ENCODE results near the gene ZNF367.

- TF ChIP-seq REST (IDR thresholded peaks at IDR 0.05; ENCODE audit: insufficient read depth in 1 of 2, low read depth in 2 of 2, low read length in 2 of 2) = no peak
- no peak for TF ChIP-seq POLR2AphosphoS5 (IDR thresholded peaks at IDR 0.05; ENCODE audit: low read depth, low read length)
These were observed 35.5 kb upstream of the ZNF367 start for GRCh38 chr9:96453625-96454024.

All from PFSK-1 (cell line).